CD4-positive, alpha-beta T cell treated with Interferon alpha-2 for 1 hour (primary cell): ENCODE data around the gene LMOD3.
A peak's percentile ranks its signal among the peaks of the same experiment; 100 is the strongest.

Experiments
- DNase-seq, 2 donors: peaks; one replicate each; pipeline ENCODE4 v3.0.0-alpha.2; 2020 to 2022

LMOD3 gene

DNA sequence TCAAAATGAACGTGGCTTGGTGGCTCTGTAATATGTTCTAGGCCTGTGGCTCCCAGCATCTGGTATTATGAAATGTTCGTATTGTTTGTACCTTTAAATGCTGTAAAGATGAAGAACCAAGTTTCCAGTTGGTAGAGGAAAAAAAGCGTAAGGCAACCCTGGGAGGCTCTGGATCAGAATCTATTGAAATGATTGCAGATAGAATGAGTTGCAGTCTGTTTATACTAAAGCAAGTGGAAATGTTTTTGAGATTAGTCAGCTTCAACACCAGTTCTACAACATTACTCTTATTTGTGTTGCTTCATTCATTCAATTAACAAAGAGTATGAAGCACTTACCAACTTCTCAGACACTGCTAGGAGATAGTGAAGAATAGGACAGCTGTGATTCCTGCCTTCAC is 32.4 kb downstream of the LMOD3 start:
- DNase-seq: no peak

DNA sequence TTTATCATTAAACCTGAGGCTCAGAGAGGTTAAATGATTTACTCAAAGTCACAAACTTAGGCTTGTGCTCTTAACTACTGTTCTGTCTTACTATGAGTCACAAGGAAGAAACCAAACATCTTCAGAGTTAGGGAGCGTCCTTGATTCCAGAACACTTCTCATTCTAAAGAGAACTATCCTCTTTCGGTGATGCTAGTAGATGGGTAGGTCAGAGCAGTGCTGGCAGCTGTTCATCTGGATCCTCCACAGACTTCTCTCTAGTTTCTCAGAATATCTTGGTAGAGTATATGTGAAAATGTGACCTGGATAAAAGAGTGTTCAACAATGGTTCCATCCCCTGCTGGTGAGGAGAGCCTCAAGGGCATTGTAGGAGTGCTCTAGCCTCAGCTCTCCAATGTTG is 34.3 kb downstream of the LMOD3 start:
- DNase-seq: no peak

DNA sequence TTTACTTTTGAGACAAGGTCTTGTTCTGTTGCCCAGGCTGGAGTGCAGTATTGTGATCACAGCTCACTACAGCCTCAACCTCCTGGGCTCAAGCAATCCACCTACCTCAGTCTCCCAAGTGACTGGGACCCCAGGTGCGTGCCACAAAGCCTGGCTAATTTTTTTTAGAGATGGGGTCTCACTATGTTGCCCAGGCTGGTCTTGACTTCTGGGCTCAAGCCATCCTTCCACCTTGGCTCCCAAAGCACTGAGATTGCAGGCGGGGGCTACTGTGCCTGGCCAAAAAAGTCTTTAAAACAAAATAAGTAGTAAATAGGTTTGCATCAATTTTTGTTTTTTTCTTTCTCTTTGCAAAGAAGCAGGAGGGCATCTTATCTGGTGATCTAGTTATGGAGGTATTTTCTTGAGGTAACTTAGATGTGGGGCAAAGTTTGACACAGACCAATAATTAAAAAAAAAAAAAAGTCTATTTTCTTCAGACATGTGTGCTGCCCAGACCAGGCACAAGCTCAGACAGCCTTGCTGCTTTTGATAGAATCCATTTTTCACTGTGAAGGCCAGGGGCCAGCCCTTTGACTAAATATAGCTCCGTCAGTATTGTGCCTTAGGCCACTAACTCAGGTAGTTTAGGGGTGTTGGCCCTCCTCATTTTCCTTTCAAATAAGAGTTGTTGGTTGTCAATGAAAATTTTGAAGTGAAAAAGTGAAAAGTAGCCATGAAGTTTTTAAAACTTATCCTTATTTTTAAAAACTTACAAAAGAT is 35.2 kb downstream of the LMOD3 start:
- peak in 1 of 2 donors; percentile 29 for DNase-seq

DNA sequence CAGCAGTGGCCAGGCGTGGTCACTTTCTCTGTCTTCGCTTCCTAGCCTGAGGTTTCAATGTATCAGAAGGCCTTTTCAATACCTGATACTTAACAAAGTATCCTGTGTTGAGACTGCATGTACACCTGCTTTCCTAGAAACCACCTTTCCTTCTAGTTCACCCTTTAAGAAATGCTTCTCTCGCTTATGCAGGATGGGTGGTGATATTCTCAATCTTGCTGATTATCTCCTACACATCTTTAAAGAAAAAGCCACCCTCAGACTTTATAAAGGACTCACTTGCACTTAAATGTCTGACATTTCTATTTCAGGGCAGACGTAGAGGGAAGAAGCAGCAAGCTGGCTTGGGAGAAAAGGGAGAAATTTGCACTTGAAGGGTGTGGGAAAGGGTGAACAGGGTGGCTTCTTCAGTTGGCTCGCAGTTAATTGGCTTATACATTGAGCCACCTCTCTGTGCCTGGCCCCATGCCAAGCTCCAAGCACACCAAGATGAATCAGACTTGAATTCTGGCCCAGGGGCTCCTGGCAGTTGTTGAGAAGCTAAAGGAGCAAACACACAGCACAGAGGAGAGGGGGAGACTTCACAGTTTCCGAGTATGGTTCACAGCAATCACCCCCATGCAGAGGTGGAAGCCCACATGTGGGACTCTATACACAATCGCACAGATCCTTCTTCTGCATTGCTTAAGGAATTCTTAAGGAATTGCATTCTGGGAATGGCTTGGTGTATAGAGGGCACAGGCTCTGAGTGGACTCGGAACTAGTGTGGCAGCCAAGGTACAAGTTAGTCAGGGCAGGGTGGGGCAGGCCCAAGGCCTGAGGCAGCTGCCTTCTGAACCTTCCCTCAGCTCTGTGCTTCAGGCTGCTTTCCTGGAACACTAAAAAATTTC is 36.3 kb downstream of the LMOD3 start:
- DNase-seq: peak; percentile 57 to 65

DNA sequence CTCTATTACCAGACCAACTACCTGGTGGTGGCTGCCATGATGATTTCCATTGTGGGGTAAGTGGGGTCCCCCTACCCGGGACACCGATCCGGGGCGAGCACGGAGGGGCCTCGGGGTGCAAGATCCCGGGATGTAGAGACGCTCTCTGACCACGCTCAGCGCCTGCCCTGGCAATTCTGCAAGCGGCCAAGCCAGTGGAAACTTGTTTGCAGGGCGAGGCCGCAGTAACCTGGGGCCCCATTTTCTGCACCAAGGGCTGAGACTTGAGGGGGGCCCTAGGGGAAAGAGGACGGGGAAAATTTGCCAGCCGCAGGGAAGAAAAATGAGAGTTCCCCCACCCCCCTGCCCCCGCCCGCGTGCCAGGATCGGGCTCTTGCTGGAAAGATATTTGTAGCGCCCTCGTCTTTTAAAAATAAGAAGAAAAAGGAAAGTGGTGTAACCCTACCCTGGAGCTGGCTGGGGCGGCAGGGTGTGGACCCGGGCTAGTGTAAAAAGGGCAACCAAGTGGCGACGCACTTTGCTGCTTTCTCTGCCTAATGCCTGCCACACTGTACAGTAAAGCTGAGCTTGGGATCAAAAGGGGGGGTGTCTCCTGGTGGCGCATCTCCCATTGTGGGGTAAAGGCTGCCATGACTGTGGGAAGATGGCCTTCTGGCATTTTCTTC is 37.1 kb downstream of the LMOD3 start:
- peak in 1 of 2 donors; percentile 33 for DNase-seq

DNA sequence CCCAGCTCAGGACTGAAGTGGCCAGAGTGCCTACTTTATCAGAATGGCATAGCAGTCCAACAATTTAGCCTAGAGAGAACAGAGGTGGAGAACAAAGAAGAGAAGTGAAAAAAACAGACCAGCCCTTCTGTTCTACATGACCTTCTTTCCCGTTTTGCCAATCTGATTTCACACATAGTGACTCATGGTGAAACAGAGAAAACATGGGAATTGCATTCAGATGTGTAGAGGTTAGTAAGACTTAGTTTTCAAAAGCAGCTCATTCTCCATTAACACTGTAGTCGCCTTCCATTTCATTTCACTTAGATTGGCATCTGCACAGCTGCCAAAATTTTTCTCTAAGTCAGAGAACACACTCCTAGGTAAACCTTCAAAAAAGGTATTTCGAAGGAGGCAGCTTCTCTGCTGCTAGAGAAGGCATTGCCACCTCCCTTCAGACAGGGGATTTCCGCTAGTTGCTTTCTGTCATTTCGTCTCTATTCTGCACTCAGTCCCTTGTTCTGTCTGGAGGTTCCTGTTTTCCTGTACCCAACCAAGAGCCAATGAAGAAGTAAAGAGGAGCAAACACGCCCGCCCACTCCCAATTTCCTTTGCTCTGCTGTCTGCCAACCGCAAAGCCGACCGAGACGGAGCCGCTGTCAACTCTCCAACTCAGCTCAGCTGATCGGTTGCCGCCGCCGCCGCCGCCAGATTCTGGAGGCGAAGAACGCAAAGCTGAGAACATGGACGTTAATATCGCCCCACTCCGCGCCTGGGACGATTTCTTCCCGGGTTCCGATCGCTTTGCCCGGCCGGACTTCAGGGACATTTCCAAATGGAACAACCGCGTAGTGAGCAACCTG is 37.8 kb downstream of the LMOD3 start, which contains the start of gene ARL6IP5:
Gene ARL6IP5, plus strand, starts transcription at position 612 of the 842 bp plus-strand sequence. Its CDS starts 111 bp downstream, at position 723.
- peak; percentile 91 to 94 for DNase-seq

DNA sequence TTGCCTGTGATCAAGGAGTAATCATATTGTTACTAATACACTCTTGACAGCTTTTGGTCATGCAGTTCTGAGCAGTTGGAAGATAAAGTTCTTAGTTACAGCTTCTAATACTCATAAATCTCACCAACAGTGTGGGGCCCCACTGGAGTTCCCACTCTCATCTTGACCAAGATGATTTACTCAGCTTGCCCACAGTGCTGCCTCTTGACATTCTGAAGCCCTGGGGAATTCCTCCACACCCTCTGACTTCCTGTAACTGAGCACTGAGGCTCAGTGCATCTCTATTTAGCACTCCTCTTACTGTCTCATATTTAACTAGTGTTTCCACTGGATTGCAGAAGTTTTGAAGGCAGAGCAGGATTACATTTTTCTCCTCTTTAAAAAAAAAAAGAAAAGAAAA is 39.6 kb downstream of the LMOD3 start:
- DNase-seq: peak; percentile 86 to 90

DNA sequence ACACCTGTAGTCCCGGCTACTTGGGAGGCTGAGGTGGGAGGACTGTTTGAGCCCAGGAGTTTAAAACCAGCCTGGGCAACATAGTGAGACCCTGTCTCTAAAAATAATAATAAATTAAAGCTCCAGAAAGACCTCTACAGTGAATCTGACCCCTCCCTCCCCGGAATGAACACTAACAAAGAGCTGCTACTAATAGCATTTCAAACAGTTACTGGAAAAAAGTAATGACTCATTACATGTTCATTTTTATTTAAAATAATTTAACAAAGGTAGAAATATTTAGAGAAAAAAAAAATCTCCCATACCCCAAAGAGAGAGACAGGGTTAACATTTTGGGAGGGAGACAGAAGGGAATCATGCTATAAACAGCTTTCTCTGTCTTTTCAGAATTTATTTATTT is 40.0 kb downstream of the LMOD3 start:
- DNase-seq: no peak

DNA sequence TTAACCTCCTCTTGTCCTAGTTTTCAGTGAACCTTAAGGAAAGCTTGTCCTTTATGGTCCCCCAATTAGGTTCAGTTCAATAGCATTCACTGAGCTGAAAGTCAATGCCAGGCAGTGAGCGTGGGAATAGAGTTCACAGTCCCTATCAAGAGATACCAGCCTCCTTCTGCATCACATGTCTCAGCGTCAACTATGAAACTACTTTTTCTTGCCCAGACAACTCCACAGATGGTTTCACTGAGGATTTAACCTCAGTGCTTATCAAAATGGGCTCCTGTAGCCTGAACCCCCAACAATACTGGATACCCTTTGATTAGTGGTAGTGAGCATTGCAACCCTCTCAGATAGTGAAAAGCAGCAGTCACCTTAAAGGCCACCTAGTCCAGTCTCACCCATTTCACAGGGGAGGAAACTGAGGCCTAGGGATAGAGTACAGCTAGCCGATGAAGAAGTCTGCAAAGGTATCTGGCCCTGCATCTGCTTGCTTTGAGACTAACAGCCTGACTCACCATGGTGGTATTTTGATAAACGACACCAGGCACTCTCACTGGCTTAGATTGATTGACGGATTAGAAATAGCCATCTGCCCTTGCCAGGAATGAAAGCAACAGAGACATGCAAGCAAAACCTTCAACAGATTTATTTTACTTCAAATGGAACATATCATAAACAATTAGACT is 40.7 kb downstream of the LMOD3 start:
- DNase-seq: peak in 1 of 2 donors; percentile 35

DNA sequence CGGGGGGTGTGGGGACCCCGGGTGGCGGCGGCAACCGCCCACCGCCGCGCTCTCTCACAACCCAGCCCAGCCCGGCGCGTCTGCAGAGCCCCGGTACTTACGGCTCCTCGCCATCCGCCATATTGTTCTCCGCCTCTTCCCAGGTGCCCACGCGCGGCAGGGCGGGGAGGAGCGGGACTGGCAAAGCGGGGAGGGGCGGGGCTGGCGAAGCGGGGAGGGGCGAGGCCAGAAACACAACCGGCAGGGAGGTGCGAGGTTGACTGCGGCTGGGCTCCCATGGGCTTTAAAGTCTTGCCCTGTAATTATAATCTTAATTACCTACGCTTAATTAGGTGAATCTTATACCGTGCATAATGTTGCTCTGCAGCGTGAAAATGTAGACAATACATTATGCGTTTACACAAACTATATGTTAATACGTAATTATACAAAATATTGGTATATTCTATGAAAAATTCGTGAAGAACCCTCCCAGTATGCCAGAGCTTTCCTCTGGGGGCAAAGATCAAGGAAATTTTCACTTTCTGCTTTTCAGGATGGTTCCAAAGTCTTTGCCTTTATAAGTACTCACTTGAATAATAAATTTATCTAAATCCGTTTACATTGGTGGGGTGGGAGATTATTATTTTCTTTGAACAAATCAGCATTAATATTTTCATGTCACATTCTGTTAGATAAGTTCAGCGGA is 42.0 kb downstream of the LMOD3 start, which contains the start of gene UBA3:
Gene UBA3, minus strand, starts transcription at position 133 of the 688 bp plus-strand sequence. Its CDS starts 12 bp downstream, at position 121.
- peak; percentile 91 to 93 for DNase-seq

DNA sequence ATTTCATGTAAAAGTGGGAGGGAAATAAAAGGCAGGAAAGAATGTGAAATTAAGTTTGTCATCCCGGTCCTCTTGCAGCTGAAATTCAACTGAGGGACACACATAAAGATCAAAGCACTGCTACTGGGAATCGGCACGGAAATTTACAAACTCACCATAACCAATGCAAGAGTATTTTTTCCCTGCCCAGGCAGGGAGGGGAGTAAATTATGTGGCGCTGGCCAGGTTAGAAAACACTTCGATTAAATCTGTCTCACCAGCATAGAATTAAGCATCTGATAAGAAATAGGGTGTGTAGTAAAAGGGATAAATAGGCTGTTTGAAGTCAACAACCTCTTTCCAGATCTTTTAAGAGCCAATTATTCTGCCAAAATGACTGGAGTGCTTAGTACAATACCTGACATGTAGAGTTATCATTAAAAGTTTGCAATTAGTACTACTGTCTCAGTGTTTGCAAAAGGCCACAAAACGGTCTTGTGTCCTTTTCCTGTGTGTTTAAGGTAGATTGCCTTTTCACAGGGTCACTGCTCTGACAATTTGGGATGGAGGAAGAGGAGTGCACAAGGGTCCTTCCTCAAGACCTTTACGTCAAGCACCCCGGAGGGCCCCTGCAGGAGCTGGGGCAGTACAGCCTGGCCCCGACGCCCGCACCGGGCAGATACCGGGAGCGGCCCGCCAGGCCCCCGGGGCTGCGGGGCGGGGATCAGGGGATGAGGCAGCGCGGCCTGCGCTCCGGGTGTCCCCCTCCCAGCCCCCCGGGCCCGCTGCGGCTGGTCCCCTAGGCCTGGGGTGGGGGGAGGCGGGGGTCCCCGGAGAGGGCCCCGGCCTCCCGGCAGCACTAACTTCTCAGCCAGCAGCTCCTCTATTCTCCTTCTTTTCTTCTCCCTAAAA is 42.9 kb downstream of the LMOD3 start:
- no peak for DNase-seq

DNA sequence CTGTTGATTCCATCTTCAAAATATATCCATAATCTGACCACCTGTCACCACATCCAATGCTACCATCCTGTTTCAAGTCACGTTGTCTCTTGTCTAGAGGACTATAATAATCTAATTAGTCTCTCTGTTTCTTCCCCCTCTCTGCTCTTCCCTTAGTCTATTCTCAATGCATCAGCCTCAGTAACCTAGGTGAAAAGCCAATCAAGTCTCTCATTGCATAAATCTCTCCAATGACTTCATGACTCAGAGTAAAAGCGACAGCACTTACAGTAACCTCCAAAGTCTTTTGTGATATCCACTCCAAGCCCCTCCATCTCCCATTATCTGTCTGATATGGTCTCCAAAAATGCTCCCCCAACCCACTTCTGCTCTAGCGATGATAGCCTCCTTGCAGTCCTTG is 49.5 kb downstream of the LMOD3 start:
- no peak for DNase-seq

DNA sequence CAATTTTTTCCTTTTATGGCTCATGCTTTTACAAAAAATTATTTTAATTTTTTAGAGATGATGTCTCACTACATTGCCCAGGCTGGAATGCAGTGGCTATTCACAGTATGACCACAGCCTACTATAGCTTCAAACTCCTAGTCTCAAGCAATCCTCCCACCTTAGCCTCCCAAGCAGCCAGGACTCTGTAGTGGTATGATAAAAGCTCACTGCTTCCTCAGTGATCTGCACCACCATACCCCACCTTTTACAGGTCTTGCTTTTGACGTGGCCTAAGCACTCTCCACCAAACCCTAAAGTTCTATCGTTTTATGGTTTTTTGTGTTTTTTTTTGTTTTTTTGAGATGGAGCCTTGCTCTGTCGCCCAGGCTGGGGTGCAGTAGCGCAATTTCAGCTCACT is 56.3 kb downstream of the LMOD3 start:
- DNase-seq: no peak

DNA sequence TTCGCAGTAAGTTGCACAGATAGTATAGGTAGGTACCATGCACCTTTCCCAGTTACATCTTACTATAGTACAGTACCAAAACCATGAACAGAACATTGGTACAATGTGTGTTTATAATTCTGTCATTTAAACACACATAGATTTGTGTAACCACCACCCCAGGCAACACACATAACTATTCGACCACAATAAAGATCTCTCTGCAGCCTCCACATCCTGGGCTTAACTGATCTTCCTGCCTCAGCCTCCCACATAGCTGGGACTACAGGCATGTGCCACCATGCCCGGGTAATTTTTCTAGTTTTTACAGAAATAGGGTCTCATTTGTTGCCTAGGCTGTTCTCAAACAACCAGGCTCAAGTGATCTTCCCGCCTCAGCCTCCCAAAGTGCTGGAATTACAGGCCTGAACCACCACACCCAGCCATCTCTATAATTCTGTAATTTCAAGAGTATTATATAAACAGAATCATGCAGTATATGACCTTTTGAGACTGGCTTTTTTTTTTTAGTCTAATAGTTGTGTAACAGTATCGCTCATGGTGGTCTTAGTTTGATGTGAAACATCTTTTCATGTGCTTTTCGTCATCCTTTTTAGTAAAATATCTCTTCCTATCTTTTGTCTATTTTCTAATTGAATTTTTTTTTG is 57.0 kb downstream of the LMOD3 start:
- DNase-seq: peak in 1 of 2 donors; percentile 56

DNA sequence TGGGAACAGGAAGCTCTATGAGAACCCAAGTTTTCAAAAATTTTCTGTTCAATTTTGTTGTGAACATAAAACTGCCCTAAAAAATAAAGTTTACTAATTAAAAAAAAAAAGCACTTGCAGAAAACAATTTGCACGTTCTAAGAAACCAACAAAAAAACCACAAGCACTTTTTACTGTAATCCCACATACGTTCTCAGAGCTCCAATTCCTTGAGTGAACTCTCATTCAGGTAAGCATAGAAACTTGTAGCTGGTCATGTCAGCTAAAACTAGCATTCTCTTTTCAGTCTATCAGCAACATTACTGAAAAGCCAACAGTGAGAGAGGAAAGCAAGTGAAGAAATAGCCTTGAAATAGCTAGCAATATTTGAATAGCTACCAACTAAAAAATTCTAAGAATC is 58.8 kb downstream of the LMOD3 start:
- DNase-seq: peak in 1 of 2 donors; percentile 57

DNA sequence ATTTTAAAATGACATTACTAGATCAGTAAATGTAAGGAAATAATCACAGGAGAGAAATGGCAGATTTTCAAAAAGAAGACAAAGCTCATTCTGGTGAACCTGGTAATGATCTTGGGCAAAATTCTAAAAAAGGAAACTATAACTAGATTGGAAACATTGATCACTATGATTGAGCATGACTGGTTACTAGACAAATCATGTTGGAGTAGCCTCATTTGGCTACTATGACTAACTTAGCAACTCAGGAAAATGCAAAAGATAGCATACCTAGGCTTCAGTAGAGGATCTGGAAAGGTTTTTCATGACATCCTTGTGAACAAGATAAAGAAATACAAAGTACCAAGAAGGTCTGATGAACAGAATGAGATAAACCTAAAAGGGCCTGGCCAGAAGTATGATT is 62.7 kb downstream of the LMOD3 start:
- DNase-seq: no peak

DNA sequence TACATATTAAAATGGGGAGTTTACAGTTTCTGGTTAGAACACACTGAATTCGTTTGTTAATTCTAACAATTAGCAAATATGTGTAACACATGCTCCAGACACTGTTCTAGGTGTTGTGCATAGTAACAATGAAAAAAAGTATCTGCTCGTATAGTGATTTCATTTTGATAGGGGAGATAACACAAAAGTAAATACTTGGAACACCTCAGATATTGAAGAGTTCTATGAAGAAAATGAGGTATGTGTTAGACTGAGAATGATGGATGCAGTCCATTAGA is 63.5 kb downstream of the LMOD3 start:
- DNase-seq: no peak

DNA sequence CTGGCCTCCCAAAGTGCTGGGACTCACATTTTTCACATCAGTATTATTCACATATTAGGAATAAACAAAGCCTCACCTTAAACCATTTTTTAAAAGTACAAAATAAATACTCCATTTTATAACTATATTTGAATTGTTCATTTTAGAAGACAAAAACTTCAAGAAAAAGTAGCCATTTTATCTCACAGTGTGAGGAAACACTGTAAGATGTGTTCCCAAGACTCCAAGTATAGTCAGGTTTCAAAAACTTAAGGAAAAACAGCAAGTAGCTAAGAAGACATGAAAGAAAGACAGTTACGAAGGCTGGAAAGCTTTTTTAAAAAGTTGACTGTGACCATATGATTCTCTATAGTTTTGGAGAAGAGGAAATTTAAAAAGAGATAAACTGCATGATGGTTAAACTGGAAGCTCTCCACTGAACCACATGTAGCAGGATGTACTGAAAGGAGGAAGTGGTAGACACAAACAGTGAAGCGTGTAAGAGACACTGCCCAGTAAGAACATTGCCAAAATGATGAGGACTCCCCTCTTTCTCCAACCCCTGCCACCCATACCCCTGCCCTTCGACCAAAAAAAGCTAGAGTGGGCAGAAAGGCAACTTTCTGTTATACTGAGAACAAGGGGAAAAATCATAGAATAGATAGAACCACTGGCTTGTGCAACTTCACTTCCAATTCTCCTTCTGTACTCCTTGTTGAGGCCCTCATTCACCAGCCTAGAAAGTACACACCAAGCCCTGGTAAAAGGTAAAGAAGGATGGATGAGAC is 64.0 kb downstream of the LMOD3 start:
- DNase-seq: peak in 1 of 2 donors; percentile 54
